NOMO-1 (cell line): ENCODE measurements around the gene IL26.

Experiments used
- DNase-seq, 2 experiments: peaks; one replicate each; lab custom pipeline; 2025; ENCODE audit not compliant: unreplicated experiment in 2 of 2; lab: John Stamatoyannopoulos, UW

The IL26 gene

GRCh38 chr12:68225576-68226476, at the start of gene IL26:
Gene IL26, minus strand, starts transcription at chr12:68225810. Its CDS starts 54 bp downstream, at chr12:68225756.
- DNase-seq: no peak

- DNase-seq: no peak
These were observed 47.1 kb upstream of the IL26 start for GRCh38 chr12:68272732-68273131.

GRCh38 chr12:68271346-68271745, 45.7 kb upstream of the IL26 start:
- no peak for DNase-seq

- no peak for DNase-seq
These were observed 44.7 kb upstream of the IL26 start for GRCh38 chr12:68270358-68270757.

GRCh38 chr12:68269779-68270178, 44.2 kb upstream of the IL26 start:
- DNase-seq: no peak

GRCh38 chr12:68268967-68269366, 43.4 kb upstream of the IL26 start:
- no peak for DNase-seq

GRCh38 chr12:68267892-68268396, 42.3 kb upstream of the IL26 start:
- DNase-seq: peak in 1 of 2 experiments; percentile 2

- no peak for DNase-seq
These were observed 39.2 kb upstream of the IL26 start for GRCh38 chr12:68264857-68265256.

- no peak for DNase-seq
These were observed 38.7 kb upstream of the IL26 start for GRCh38 chr12:68264158-68264855.

GRCh38 chr12:68263366-68263765, 37.8 kb upstream of the IL26 start:
- DNase-seq: no peak

- DNase-seq: no peak
These were observed 36.3 kb upstream of the IL26 start for GRCh38 chr12:68261896-68262295.

- DNase-seq: no peak
These were observed 34.5 kb upstream of the IL26 start for GRCh38 chr12:68260153-68260552.

- no peak for DNase-seq
These were observed 33.8 kb upstream of the IL26 start for GRCh38 chr12:68259318-68259940.

- no peak for DNase-seq
These were observed 27.9 kb upstream of the IL26 start, which contains the start of gene IL22 for GRCh38 chr12:68253504-68253903. Gene IL22, minus strand, starts transcription at chr12:68253604. Its CDS starts 156 bp downstream, at chr12:68253448.

GRCh38 chr12:68252077-68252476, 26.5 kb upstream of the IL26 start:
- DNase-seq: no peak

GRCh38 chr12:68250454-68250853, 24.8 kb upstream of the IL26 start:
- no peak for DNase-seq

GRCh38 chr12:68247785-68248184, 22.2 kb upstream of the IL26 start:
- DNase-seq: no peak

GRCh38 chr12:68246350-68246749, 20.7 kb upstream of the IL26 start:
- no peak for DNase-seq

- no peak for DNase-seq
These were observed 19.8 kb upstream of the IL26 start for GRCh38 chr12:68245180-68246021.

GRCh38 chr12:68242777-68243176, 17.2 kb upstream of the IL26 start:
- DNase-seq: no peak
